PFSK-1 (cell line): ENCODE measurements around the gene TOP3A.

Experiments
- FOXP2 ChIP-seq: optimal IDR thresholded peaks from 2 replicates; pipeline ENCODE3; 2011; ENCODE audit warnings: borderline replicate concordance, control low read depth, inconsistent platforms; ENCODE audit not compliant: insufficient read depth; ENCODE audit errors: extremely low read length, extremely low read depth
- POLR2AphosphoS5 ChIP-seq: IDR thresholded peaks from 2 replicates; pipeline ENCODE4 v1.6.1; 2012; ENCODE audit warnings: low read depth, mild to moderate bottlenecking, control low read depth, low read length, moderate library complexity
- SIN3A ChIP-seq: IDR thresholded peaks from 2 replicates; pipeline ENCODE4 v1.6.1; 2012; ENCODE audit warnings: mild to moderate bottlenecking, low read length, moderate library complexity, borderline replicate concordance; ENCODE audit not compliant: insufficient read depth
- TAF1 ChIP-seq: IDR thresholded peaks from 2 replicates; pipeline ENCODE4 v1.6.1; 2012; ENCODE audit warnings: low read length, control low read depth, borderline replicate concordance; ENCODE audit not compliant: insufficient read depth
- TF ChIP-seq, protein P1 (sequence below), 2 experiments: IDR thresholded peaks; 2 replicates each; pipeline versions ENCODE4 v1.6.1 to v1.8.0; 2011 to 2012; ENCODE audit warnings: low read depth in 2 of 2, low read length in 2 of 2, control low read depth in 1 of 2, inconsistent platforms in 1 of 2, mild to moderate bottlenecking in 1 of 2, moderate library complexity in 1 of 2; ENCODE audit not compliant: insufficient read depth in 1 of 2

TOP3A gene

DNA sequence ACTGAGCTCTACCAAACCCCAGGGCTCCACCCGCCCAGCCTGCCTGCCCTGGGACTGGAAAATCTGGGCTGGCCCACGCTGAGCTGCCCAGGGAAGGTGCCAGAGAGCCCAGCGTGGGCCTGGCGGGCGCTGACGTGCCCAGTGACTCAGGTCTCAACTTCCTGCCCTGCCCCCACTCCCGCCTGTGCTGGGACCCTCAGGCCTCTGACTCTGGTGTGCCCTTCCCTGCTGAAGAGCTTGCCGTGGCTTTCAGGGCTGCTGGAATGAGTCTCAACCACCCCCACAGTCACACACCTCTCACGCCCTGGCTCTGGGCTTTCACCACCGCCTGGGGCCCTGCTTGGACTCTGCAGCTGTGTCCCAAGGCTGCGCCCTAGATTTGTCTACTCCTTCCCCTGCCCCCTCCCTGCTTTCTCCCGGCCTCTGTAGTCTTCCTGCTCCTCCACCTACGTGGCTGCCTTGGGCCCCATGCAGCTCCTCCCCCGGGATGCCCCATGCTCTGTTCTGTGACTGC, 79.0 kb downstream of the TOP3A start:
- TF ChIP-seq POLR2AphosphoS5 (no peak), FOXP2 (no peak), SIN3A (no peak)
- TF ChIP-seq, protein P1, sequence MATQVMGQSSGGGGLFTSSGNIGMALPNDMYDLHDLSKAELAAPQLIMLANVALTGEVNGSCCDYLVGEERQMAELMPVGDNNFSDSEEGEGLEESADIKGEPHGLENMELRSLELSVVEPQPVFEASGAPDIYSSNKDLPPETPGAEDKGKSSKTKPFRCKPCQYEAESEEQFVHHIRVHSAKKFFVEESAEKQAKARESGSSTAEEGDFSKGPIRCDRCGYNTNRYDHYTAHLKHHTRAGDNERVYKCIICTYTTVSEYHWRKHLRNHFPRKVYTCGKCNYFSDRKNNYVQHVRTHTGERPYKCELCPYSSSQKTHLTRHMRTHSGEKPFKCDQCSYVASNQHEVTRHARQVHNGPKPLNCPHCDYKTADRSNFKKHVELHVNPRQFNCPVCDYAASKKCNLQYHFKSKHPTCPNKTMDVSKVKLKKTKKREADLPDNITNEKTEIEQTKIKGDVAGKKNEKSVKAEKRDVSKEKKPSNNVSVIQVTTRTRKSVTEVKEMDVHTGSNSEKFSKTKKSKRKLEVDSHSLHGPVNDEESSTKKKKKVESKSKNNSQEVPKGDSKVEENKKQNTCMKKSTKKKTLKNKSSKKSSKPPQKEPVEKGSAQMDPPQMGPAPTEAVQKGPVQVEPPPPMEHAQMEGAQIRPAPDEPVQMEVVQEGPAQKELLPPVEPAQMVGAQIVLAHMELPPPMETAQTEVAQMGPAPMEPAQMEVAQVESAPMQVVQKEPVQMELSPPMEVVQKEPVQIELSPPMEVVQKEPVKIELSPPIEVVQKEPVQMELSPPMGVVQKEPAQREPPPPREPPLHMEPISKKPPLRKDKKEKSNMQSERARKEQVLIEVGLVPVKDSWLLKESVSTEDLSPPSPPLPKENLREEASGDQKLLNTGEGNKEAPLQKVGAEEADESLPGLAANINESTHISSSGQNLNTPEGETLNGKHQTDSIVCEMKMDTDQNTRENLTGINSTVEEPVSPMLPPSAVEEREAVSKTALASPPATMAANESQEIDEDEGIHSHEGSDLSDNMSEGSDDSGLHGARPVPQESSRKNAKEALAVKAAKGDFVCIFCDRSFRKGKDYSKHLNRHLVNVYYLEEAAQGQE (IDR thresholded peaks at IDR 0.05; ENCODE audit: insufficient read depth in 1 of 2, low read depth in 2 of 2, low read length in 2 of 2) = no peak

GRCh38 chr17:18234853-18235380, 79.9 kb downstream of the TOP3A start:
- no peak for TF ChIP-seq POLR2AphosphoS5
- no peak for TF ChIP-seq FOXP2
- TF ChIP-seq SIN3A = no peak
- TF ChIP-seq, protein P1 (IDR thresholded peaks at IDR 0.05; ENCODE audit: insufficient read depth in 1 of 2, low read depth in 2 of 2, low read length in 2 of 2) = no peak
- TF ChIP-seq TAF1 = no peak

DNA sequence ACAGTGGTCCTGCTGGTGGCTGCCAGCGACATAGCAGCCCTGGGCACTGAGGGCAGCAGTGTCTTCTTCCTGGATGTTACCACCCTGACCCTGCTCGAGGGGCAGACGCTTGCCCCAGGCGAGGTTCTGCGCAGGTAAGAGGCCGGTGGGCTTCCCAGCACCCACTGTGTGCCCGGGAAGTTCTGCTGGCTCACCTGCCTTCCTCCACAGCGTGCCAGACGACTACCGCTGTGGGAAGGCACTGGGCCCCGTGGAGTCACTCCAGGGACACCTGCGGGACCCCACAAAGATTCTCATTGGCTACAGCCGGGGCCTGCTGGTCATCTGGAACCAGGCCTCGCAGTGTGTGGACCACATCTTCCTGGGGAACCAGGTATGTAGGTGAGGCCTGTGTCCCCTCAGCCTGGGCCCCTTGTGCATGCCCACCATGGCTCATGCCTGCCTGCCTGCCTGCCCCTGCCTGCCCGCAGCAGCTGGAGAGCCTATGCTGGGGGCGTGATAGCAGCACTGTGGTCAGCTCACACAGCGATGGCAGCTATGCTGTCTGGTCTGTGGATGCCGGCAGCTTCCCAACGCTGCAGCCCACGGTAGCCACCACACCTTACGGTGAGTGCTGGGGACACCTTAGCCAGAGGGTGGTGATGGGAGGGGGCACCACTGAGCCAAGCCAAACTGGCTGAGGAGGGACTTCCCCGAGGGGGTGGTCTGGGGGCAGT, 80.8 kb downstream of the TOP3A start:
- TF ChIP-seq POLR2AphosphoS5 (no peak), FOXP2 (no peak), SIN3A (no peak), TAF1 (no peak)
- TF ChIP-seq, protein P1 (IDR thresholded peaks at IDR 0.05; ENCODE audit: insufficient read depth in 1 of 2, low read depth in 2 of 2, low read length in 2 of 2) = no peak

- no peak for TF ChIP-seq FOXP2
- no peak for TF ChIP-seq SIN3A
- no peak for TF ChIP-seq POLR2AphosphoS5
- TF ChIP-seq, protein P1 (IDR thresholded peaks at IDR 0.05; ENCODE audit: insufficient read depth in 1 of 2, low read depth in 2 of 2, low read length in 2 of 2) = no peak
- TF ChIP-seq TAF1 = no peak
Observed at GRCh38 chr17:18231164-18231563, 83.6 kb downstream of the TOP3A start.
